Smooth muscle cell of the brain vasculature (primary cell): Measurements from ENCODE around the gene ABCC9.

Source experiments
- DNase-seq: peaks from one replicate; pipeline ENCODE4 v3.0.0-alpha.2; 2012; ENCODE audit warnings: low read depth, low spot score

Gene ABCC9

GRCh38 chr12:21940549-21941505 lies at the start of gene ABCC9:
Gene ABCC9 (minus strand): TSS chr12:21941426. CDS start chr12:21936674, 4,752 bp downstream.
- DNase-seq: no peak

DNA sequence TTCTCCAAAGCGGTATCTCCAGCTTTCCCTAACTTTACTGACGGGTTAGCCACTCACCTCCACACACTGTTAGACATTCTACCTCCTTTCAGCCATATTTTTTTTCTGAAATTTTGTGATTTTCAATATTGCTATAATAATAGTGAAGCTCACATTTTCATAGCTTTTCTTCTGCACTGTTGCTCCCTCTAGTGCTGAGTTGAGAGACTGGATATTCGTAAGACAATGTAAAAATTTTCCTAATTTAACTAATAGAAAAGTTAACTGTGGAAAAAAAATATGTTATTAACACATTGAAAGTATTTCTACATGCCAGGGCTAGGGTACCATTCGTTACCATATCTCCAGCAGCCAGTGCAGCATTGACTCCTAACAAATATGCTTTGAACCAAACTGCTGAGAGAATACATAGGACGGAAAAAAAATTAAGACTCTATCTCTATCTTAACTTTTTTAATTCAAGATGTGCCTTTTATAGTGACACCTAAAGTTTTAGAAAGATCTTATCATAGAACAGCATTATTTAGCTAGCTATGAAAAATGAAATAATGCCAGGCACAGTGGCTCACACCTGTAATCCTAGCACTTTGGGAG lies 48.7 kb upstream of the ABCC9 start:
- DNase-seq: no peak

GRCh38 chr12:21988619-21989018 lies 47.4 kb upstream of the ABCC9 start:
- DNase-seq: no peak

- no peak for DNase-seq
Observed at GRCh38 chr12:21987755-21988154, 46.5 kb upstream of the ABCC9 start.

DNA sequence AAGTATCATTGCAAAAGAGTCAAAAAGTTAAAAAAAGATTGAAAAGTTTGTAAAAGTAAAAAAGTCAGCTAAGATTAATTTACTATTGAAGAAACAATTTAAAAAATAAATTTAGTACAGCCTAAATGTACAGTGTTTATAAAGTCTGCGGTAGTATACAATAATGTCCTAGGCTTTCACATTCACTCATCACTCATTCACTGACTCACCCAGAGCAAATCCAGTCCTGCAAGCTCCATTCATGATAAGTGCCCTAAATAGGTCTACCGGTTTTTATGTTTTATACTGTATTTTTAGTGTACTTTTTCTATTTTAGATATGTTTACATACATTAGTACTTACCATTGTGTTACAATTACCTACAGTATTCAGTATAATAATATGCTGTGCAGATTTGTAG lies 43.9 kb upstream of the ABCC9 start:
- no peak for DNase-seq

DNA sequence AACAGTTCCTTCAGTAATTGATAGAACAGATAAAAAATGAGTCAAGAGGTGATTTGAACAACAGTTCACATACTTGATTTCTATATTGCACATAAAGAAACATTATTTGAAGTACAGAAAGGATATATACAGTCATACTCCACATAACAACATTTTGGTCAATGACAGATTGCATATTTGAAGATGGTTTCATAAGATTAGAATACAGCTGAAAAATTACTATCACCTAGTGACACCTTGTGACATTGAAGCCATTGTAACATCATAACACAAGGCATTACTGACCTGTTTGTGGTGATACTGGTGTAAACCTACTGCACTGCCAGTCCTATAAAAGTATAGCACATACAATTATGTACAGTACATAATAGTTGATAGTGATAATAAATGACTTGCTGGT lies 43.1 kb upstream of the ABCC9 start:
- DNase-seq: no peak

GRCh38 chr12:21983095-21983494 lies 41.9 kb upstream of the ABCC9 start:
- DNase-seq: no peak

DNA sequence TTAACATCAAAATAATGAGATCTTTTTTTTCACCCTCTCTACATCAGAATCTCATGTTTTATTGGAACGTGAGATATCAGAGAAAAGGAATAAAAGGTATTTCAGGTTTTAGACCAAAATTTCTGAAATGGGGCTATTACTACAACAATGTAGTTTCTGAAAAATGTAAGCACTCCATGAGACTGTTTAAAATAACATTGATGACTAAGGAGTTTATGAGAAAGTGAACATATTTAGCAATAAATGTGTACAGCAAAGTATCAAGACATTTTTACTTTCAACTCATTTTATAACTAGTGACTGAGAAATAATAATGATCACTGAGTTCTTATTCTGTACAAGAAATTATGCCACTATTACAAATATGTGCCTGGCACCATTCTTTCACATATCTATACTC lies 39.3 kb upstream of the ABCC9 start:
- no peak for DNase-seq

DNA sequence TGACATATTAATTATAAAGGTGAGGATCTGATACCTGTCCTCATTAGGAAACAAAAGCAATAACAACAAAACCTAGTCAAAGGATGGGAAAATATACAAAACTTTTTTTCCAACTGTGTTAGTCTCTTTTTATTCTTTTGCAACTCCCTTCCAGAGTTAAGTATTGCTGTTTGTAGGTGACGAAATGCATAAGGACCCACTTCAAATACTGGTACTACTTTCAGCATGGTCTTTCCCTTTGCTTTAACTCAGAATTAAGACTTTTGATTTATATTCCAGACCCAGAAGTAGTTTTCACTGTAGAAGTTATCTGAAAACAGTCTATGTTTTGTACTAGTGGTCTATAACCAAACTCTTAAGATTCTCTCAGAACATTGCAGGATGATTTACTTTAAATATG lies 34.1 kb upstream of the ABCC9 start:
- DNase-seq: no peak

DNA sequence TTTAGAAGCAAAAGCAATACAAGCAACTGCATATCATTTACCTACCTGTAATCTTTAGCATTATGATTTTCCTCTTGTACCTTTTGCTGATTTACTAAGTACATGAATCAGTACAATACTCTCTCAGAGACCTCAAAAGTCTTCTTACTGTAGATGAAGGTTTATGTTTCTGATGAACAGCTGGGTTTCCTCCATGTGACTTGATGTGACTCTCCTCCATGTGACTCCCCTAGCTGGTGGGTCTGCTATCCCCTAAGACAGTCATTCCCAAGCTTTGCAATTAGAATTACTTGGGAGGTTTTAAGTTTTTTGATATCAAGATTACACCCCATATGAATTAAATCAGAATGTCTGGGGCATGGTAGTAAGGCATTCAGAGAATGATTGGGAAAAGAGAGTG lies 32.0 kb upstream of the ABCC9 start:
- DNase-seq: no peak

GRCh38 chr12:21972055-21972454 lies 30.8 kb upstream of the ABCC9 start:
- no peak for DNase-seq

GRCh38 chr12:21971344-21971743 lies 30.1 kb upstream of the ABCC9 start:
- no peak for DNase-seq

GRCh38 chr12:21962821-21963220 lies 21.6 kb upstream of the ABCC9 start:
- DNase-seq: no peak

- no peak for DNase-seq
Observed at GRCh38 chr12:21962236-21962635, 21.0 kb upstream of the ABCC9 start.

- no peak for DNase-seq
Observed at GRCh38 chr12:21950649-21951048, 9.4 kb upstream of the ABCC9 start.

DNA sequence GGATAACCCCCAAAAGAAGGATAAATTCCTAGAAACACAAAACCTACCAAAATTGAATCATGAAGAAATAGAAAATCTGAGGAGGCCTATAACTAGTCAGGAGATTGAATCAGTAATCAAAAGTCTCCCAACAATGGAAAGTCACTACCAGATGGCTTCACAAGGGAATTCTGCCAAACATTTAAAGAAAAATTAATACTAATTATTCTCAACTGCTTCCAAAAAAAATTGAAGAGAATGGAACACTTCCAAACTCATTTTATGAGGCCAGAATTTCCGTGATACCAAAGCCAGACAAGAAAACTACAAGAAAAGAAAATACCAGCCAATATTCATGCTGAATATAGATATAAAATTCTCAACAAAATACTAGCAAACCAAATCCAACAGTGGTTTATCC lies 7.8 kb upstream of the ABCC9 start:
- DNase-seq: no peak

DNA sequence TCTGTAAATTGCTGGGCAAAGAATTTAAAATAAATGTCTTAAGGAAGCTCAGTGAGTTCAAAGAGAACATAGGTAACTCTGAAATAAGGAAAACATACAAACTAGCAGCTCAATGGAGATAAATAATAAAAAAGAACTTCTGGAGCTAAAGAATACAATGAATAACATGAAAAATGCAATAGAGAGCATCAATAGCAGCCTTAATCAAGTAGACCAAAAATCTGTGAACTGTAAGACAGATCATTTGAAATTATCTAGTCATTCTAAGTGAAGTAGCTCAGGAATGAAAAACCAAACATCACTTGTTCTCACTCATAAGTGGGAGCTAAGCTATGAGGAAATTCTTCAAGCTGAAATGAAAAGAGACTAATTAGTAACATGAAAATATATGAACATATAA lies 5.8 kb upstream of the ABCC9 start:
- no peak for DNase-seq

DNA sequence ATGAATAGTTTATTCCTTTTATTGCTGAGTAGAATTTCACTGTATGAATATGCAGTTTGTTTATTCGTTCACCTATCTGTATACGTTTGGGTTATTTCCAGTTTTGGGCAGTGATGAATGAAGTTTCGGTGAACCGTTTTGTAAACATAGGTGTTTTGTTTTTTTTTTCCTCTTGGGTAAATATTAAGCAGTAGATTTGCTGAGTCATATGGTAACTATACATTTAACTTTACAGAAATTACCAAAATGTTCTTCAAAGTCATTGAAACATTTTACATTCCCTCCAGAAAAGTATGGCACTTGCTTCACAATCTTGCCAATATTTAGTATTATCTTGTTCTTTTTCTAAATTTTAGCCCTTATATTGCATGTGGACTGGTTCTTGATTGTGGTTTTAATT lies 3.8 kb upstream of the ABCC9 start:
- DNase-seq: no peak

GRCh38 chr12:21942377-21942703 lies 1.1 kb upstream of the ABCC9 start:
- DNase-seq: no peak

- no peak for DNase-seq
Observed at GRCh38 chr12:21941506-21942376, 515 bp upstream of the ABCC9 start.

GRCh38 chr12:21939435-21939834 lies 1.8 kb downstream of the ABCC9 start:
- no peak for DNase-seq

- DNase-seq: no peak
Observed at GRCh38 chr12:21938879-21939278, 2.3 kb downstream of the ABCC9 start.
